CD4-positive, alpha-beta T cell (primary cell): ENCODE data around the gene HIRA. TPM values are rescaled to one million over a fixed set of nuclear protein-coding genes. Genes with fewer than 3 reads are reported as not detected.

ENCODE experiments used
- ATAC-seq: fragments of 200-7000 bp; cut with Tn5 transposase; one replicate; pipeline ENCODE4 v1.10.0; 2022; ENCODE audit warnings: mild to moderate bottlenecking; ENCODE audit not compliant: poor library complexity
- CTCF ChIA-PET: fragments of 350-600 bp; sonication (Branson Sonifier 250); formaldehyde crosslinking; loops from one replicate; lab custom pipeline; 2021; ENCODE audit warnings: antibody characterized with exemption, inconsistent platforms; lab: Charles Lee
- POLR2A ChIA-PET: fragments of 350-600 bp; sonication (Branson Sonifier 250); formaldehyde crosslinking; loops from one replicate; lab custom pipeline; 2021; ENCODE audit warnings: antibody characterized with exemption, inconsistent platforms; lab: Charles Lee
- DNase-seq, 14 experiments: peaks; one replicate each; pipeline ENCODE4 v3.0.0-alpha.2; 2013 to 2020; ENCODE audit warnings: mixed read lengths in 2 of 14
- H3K27ac ChIP-seq, 2 donors: one replicate each; pipeline versions ENCODE4 v1.5.1 to v1.7.0; 2013; ENCODE audit warnings: low read length in 2 of 2, low read depth in 1 of 2, mild to moderate bottlenecking in 1 of 2
- H3K27me3 ChIP-seq, 2 experiments: 1 replicate in 1 of 2; 2 replicates in 1 of 2; pipeline versions ENCODE4 v1.6.1 to v1.7.0; 2013; ENCODE audit warnings: low read length in 2 of 2, control low read depth in 1 of 2, mild to moderate bottlenecking in 1 of 2, moderate library complexity in 1 of 2; ENCODE audit not compliant: insufficient read depth in 2 of 2, control insufficient read depth in 1 of 2
- H3K36me3 ChIP-seq: one replicate; pipeline ENCODE4 v1.6.1; 2013; ENCODE audit warnings: low read length, control low read depth; ENCODE audit not compliant: insufficient read depth
- H3K4me1 ChIP-seq: one replicate; pipeline ENCODE4 v1.6.1; 2013; ENCODE audit warnings: low read length, control low read depth; ENCODE audit not compliant: insufficient read depth
- H3K4me3 ChIP-seq: one replicate; pipeline ENCODE4 v1.5.1; 2013; ENCODE audit warnings: mild to moderate bottlenecking, low read length, moderate library complexity
- H3K9me3 ChIP-seq, 2 experiments: 1 replicate in 1 of 2; 2 replicates in 1 of 2; pipeline versions ENCODE4 v1.6.1 to v1.7.0; 2013; ENCODE audit warnings: low read length in 2 of 2, mild to moderate bottlenecking in 2 of 2, control low read depth in 1 of 2, moderate library complexity in 1 of 2; ENCODE audit not compliant: control insufficient read depth in 1 of 2, insufficient read depth in 1 of 2
- H3K27ac Mint-ChIP-seq: one replicate; pipeline ENCODE4 v1.8.0; 2020; ENCODE audit warnings: mixed read lengths
- H3K27me3 Mint-ChIP-seq: one replicate; pipeline ENCODE4 v1.8.0; 2021; ENCODE audit warnings: mixed read lengths
- H3K36me3 Mint-ChIP-seq: one replicate; pipeline ENCODE4 v1.8.0; 2021; ENCODE audit warnings: low read depth, mixed read lengths
- H3K4me1 Mint-ChIP-seq: one replicate; pipeline ENCODE4 v1.8.0; 2021; ENCODE audit warnings: low read depth, mixed read lengths
- H3K4me3 Mint-ChIP-seq: one replicate; pipeline ENCODE4 v1.8.0; 2020; ENCODE audit warnings: mild to moderate bottlenecking, mixed read lengths
- H3K9me3 Mint-ChIP-seq: one replicate; pipeline ENCODE4 v1.8.0; 2020; ENCODE audit warnings: mixed read lengths
- CTCF ChIP-seq: fragments of 200-600 bp; IDR thresholded peaks from one replicate; pipeline ENCODE4 v1.8.0; 2022; ENCODE audit warnings: antibody characterized with exemption, mild to moderate bottlenecking
- intact Hi-C, 2 experiments: fragments of 100-400 bp; cut with DNase I in 1 of 2; cut with micrococcal nuclease in 1 of 2; formaldehyde crosslinking; loops; one replicate each; pipeline versions ENCODE4 v1.15.1 to v1.9.0; 2023 to 2025; cut with DNase I, micrococcal nuclease
- total RNA-seq, 174 experiments: library from RNA in 2 of 174; stranded (reverse) in 2 of 174; gene quantifications; one replicate each; pipeline ENCODE4 v1.2.3 and lab custom pipeline; 2021 to 2026

Gene HIRA
- total RNA-seq, 2 experiments from 2014 or later, result 15.2 to 15.5 TPM

- Mint-ChIP-seq H3K4me1 (no peaks in the 10 kb centered on the region), H3K4me3 (no peak overlapping the region), H3K27me3 (no peaks in the 10 kb centered on the region), H3K27ac (no peak overlapping the region), H3K9me3 (no peaks in the 10 kb centered on the region), H3K36me3 (peaks cover 94% of the 10 kb centered on the region)
- Histone ChIP-seq H3K4me1 (peaks cover 4% of the 10 kb centered on the region), H3K27ac (no peak overlapping the region), H3K27me3 (no peaks in the 10 kb centered on the region), H3K36me3 (peaks cover 96% of the 10 kb centered on the region), H3K4me3 (no peak overlapping the region), H3K9me3 (no peaks in the 10 kb centered on the region)
- intact Hi-C loops, result no loop called here
- TF ChIP-seq CTCF, result no peak
- DNase-seq (no peak), ATAC-seq (no peak)
- ChIA-PET POLR2A (interaction anchor here (0.9 to 2.1 kb wide), 2 partner anchors 12 to 35 kb away, joined by 4 to 7 read pairs; partner anchors contain the start of genes CDC45, MRPL40 and UFD1), CTCF (no interaction called here)
These were observed 35.6 kb upstream of the HIRA start for GRCh38 chr22:19466848-19467752.

DNA sequence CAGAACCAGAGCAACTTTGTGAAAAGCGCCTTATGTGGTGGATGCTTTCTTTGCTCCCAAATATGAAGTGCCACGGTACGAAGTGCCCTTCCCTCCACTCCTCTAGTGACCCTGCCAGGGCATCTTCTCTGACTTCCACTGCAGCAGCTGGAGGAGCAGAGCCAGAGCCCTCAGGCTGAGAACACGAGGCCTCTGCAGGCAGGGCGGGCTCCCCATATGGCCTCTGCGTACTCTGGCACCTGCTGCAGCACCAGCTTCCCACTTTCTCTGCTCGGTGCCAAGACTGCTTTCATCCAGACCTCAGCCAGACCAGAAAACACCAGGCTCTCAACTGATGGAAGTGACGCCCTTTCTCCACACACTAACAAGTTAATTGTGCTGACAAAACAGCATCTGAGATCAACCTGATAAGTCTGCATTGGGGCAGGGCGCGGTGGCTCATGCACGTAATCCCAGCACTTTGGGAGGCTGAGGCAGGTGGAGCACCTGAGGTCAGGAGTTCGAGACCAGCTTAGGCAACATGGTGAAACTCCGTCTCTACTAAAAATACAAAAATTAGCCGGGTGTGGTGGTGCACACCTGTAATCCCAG lies 34.7 kb upstream of the HIRA start:
- Mint-ChIP-seq H3K27me3 (no peaks in the 10 kb centered on the region), H3K4me3 (no peak overlapping the region), H3K4me1 (no peaks in the 10 kb centered on the region), H3K36me3 (peaks cover 90% of the 10 kb centered on the region), H3K27ac (no peak overlapping the region), H3K9me3 (no peaks in the 10 kb centered on the region)
- CTCF ChIA-PET, result no interaction called here
- Histone ChIP-seq H3K27me3 (no peaks in the 10 kb centered on the region), H3K9me3 (no peaks in the 10 kb centered on the region), H3K36me3 (peaks cover 88% of the 10 kb centered on the region), H3K4me1 (peaks cover 4% of the 10 kb centered on the region), H3K27ac (no peak overlapping the region), H3K4me3 (no peak overlapping the region)
- no peak for DNase-seq
- intact Hi-C loops, result no loop called here
- no peak for ATAC-seq
- POLR2A ChIA-PET, result no interaction called here
- no peak for TF ChIP-seq CTCF

DNA sequence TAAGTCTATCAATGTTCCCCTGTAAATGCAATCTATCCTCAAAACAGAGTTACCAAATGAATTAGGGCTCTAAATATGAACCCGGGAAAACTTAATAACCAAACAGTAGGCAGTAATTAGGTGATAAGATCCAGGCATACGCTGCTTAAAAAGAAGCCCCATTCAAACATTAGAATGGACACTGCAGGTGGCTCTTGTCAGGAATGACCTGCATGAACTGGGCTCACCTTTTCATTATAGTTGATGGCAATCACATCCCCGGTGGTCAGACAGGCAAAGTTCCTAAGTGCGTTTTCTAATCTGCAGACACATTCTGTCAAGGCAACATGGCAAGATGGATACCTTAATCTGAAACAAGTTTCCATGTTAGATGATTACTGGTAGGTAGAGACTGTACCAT lies 33.4 kb upstream of the HIRA start:
- Mint-ChIP-seq H3K9me3 (no peaks in the 10 kb centered on the region), H3K36me3 (peaks cover 87% of the 10 kb centered on the region)
- CTCF ChIA-PET, result no interaction called here

More for the DNA sequence above, 33.4 kb upstream of the HIRA start:
- no peak for TF ChIP-seq CTCF
- DNase-seq, result no peak
- Mint-ChIP-seq H3K4me1 (no peaks in the 10 kb centered on the region), H3K4me3 (no peak overlapping the region), H3K27me3 (no peaks in the 10 kb centered on the region), H3K27ac (no peak overlapping the region)
- intact Hi-C loops, result no loop called here
- POLR2A ChIA-PET, result no interaction called here
- Histone ChIP-seq H3K4me1 (peaks cover 4% of the 10 kb centered on the region), H3K9me3 (no peaks in the 10 kb centered on the region), H3K36me3 (peaks cover 87% of the 10 kb centered on the region), H3K27ac (no peak overlapping the region), H3K27me3 (no peaks in the 10 kb centered on the region), H3K4me3 (no peak overlapping the region)
- ATAC-seq, result no peak
